HepG2 (cell line): ENCODE results near the gene ALG14. TPM values are rescaled to one million over a fixed set of nuclear protein-coding genes. Genes with fewer than 3 reads are reported as not detected.

Experiments used
- CREB1 ChIP-seq, 2 experiments: fragments of 450-650 bp in 1 of 2; IDR thresholded peaks; 2 replicates each; pipeline ENCODE4 v1.6.1; 2016 to 2017; ENCODE audit warnings: control low read depth in 1 of 2, mild to moderate bottlenecking in 1 of 2, missing compliant biosample characterization in 1 of 2, missing genetic modification characterization in 1 of 2
- MTA1 ChIP-seq: sonication (generic); formaldehyde crosslinking; IDR thresholded peaks from 2 replicates; pipeline ENCODE4 v1.4.0; 2020; ENCODE audit warnings: missing genetic modification reagents, mild to moderate bottlenecking, borderline replicate concordance
- PITX1 ChIP-seq: sonication (generic); formaldehyde crosslinking; IDR thresholded peaks from 2 replicates; pipeline ENCODE4 v1.5.1; 2020; ENCODE audit warnings: mild to moderate bottlenecking, missing genetic modification reagents
- RARG ChIP-seq: sonication (generic); formaldehyde crosslinking; IDR thresholded peaks from 2 replicates; pipeline ENCODE4 v1.4.0; 2020; ENCODE audit warnings: low read depth, mild to moderate bottlenecking, missing genetic modification reagents
- SATB2 ChIP-seq: sonication (generic); formaldehyde crosslinking; IDR thresholded peaks from 2 replicates; pipeline ENCODE4 v1.5.0; 2020; ENCODE audit warnings: missing genetic modification reagents
- TARDBP ChIP-seq: sonication (generic); formaldehyde crosslinking; IDR thresholded peaks from 2 replicates; pipeline ENCODE4 v1.8.0; 2022; ENCODE audit warnings: mild to moderate bottlenecking, missing genetic modification reagents
- THAP11 ChIP-seq: IDR thresholded peaks from 2 replicates; pipeline ENCODE4 v1.6.1; 2016; ENCODE audit warnings: missing biosample characterization, missing genetic modification reagents
- ZNF292 ChIP-seq: sonication (generic); formaldehyde crosslinking; IDR thresholded peaks from 2 replicates; pipeline ENCODE4 v1.8.1; 2022; ENCODE audit warnings: mild to moderate bottlenecking, low read depth, missing genetic modification reagents, borderline replicate concordance
- ZNF552 ChIP-seq: sonication (generic); formaldehyde crosslinking; IDR thresholded peaks from 2 replicates; pipeline ENCODE4 v1.9.0; 2022; ENCODE audit warnings: missing genetic modification reagents, mild to moderate bottlenecking, borderline replicate concordance
- ZNF841 ChIP-seq: sonication (generic); formaldehyde crosslinking; IDR thresholded peaks from 2 replicates; pipeline ENCODE4 v1.8.1; 2023; ENCODE audit warnings: missing genetic modification reagents, borderline replicate concordance
- polyA plus RNA-seq, 8 experiments: library from polyadenylated mRNA; depleted of rRNA in 3 of 8; stranded (reverse) in 7 of 8; unstranded in 1 of 8; fragments of >200 nt; fragmentation: Illumina TruSeq in 4 of 8; extraction: Trizol in 4 of 8; gene quantifications; 2 replicates each; pipeline versions ENCODE4 v1.2.1 to v1.2.3, GENCODE V29; 2011 to 2016; ENCODE audit warnings: low read depth in 4 of 8, missing spikeins in 1 of 8, mixed read lengths in 1 of 8; ENCODE audit not compliant: insufficient read depth in 1 of 8
- total RNA-seq, 5 experiments: library from RNA; depleted of rRNA; stranded (reverse); fragments of >200 nt; fragmentation: Illumina TruSeq; extraction: Trizol; gene quantifications; 2 replicates each; pipeline ENCODE4 v1.2.3, GENCODE V29; 2016; ENCODE audit warnings: low read depth in 1 of 5
- TF ChIP-seq, protein P1 (sequence below): sonication (generic); formaldehyde crosslinking; IDR thresholded peaks from 2 replicates; pipeline ENCODE4 v1.4.0; 2020; ENCODE audit warnings: missing genetic modification reagents, low read depth, mild to moderate bottlenecking, borderline replicate concordance
- TF ChIP-seq, protein P2 (sequence below): sonication (generic); formaldehyde crosslinking; IDR thresholded peaks from 2 replicates; pipeline ENCODE4 v1.5.0; 2020; ENCODE audit warnings: mild to moderate bottlenecking, missing genetic modification reagents, borderline replicate concordance
- TF ChIP-seq, protein P3 (sequence below): sonication (generic); formaldehyde crosslinking; IDR thresholded peaks from 2 replicates; pipeline ENCODE4 v1.4.0; 2020; ENCODE audit warnings: missing genetic modification reagents
- TF ChIP-seq, protein P4 (sequence below): sonication (generic); formaldehyde crosslinking; IDR thresholded peaks from 2 replicates; pipeline ENCODE4 v1.5.1; 2020; ENCODE audit warnings: missing genetic modification reagents, mild to moderate bottlenecking, borderline replicate concordance

The ALG14 gene
- total and polyA plus RNA-seq, 2 of the 13 experiments (the other 11 are each of a cell fraction or from before 2014, with no cell fraction given), result 4.5 to 12.7 TPM

DNA sequence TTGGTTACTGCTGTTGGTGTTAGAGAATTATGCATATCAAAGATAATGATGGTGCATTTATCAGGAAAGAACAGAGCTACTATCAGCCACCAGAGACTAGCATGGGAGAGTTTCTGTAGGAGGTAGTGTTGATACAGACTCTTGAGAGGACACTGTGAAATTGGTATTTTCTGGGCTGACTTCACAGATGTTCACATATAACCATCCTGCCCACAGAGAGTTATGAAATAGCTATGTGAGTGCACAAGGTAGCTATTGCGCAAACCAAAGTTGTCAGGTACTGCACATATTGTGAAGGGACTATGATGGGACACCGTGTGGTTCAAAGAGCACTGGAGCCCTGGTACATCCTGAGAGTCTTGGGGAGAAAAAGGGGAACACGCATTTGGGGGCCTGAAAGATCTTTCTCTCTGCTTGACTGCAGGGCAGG is 43.0 kb upstream of the ALG14 start (continued):
- TF ChIP-seq ZNF841 (CRISPR knock-in tag) (no peak), ZNF292 (CRISPR knock-in tag) (peak; percentile 63; the same call in 1 of the 2 replicates), ZNF552 (CRISPR knock-in tag) (0 out of 2 replicates have a peak, but pooled peaks have one; percentile 16), THAP11 (CRISPR knock-in tag) (peak; percentile 71), MTA1 (CRISPR knock-in tag) (no peak), TARDBP (CRISPR knock-in tag) (peak; percentile 39; the same call in 1 of the 2 replicates), SATB2 (CRISPR knock-in tag) (no peak), RARG (CRISPR knock-in tag) (no peak), PITX1 (CRISPR knock-in tag) (peak; percentile 60; the same call in 1 of the 2 replicates), CREB1 (IDR thresholded peaks at IDR 0.05) (no peak), CREB1 (CRISPR knock-in tag; IDR thresholded peaks at IDR 0.05) (peak; percentile 58; the same call in 1 of the 2 replicates)
- TF ChIP-seq, protein P1, sequence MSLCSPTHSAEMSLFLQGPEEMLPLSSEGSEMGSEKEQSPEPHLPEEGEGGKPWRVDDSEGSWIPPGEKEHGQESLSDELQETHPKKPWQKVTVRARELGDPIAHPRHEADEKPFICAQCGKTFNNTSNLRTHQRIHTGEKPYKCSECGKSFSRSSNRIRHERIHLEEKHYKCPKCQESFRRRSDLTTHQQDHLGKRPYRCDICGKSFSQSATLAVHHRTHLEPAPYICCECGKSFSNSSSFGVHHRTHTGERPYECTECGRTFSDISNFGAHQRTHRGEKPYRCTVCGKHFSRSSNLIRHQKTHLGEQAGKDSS (CRISPR knock-in tag), result peak; percentile 59; the same call in 1 of the 2 replicates
- TF ChIP-seq, protein P2, sequence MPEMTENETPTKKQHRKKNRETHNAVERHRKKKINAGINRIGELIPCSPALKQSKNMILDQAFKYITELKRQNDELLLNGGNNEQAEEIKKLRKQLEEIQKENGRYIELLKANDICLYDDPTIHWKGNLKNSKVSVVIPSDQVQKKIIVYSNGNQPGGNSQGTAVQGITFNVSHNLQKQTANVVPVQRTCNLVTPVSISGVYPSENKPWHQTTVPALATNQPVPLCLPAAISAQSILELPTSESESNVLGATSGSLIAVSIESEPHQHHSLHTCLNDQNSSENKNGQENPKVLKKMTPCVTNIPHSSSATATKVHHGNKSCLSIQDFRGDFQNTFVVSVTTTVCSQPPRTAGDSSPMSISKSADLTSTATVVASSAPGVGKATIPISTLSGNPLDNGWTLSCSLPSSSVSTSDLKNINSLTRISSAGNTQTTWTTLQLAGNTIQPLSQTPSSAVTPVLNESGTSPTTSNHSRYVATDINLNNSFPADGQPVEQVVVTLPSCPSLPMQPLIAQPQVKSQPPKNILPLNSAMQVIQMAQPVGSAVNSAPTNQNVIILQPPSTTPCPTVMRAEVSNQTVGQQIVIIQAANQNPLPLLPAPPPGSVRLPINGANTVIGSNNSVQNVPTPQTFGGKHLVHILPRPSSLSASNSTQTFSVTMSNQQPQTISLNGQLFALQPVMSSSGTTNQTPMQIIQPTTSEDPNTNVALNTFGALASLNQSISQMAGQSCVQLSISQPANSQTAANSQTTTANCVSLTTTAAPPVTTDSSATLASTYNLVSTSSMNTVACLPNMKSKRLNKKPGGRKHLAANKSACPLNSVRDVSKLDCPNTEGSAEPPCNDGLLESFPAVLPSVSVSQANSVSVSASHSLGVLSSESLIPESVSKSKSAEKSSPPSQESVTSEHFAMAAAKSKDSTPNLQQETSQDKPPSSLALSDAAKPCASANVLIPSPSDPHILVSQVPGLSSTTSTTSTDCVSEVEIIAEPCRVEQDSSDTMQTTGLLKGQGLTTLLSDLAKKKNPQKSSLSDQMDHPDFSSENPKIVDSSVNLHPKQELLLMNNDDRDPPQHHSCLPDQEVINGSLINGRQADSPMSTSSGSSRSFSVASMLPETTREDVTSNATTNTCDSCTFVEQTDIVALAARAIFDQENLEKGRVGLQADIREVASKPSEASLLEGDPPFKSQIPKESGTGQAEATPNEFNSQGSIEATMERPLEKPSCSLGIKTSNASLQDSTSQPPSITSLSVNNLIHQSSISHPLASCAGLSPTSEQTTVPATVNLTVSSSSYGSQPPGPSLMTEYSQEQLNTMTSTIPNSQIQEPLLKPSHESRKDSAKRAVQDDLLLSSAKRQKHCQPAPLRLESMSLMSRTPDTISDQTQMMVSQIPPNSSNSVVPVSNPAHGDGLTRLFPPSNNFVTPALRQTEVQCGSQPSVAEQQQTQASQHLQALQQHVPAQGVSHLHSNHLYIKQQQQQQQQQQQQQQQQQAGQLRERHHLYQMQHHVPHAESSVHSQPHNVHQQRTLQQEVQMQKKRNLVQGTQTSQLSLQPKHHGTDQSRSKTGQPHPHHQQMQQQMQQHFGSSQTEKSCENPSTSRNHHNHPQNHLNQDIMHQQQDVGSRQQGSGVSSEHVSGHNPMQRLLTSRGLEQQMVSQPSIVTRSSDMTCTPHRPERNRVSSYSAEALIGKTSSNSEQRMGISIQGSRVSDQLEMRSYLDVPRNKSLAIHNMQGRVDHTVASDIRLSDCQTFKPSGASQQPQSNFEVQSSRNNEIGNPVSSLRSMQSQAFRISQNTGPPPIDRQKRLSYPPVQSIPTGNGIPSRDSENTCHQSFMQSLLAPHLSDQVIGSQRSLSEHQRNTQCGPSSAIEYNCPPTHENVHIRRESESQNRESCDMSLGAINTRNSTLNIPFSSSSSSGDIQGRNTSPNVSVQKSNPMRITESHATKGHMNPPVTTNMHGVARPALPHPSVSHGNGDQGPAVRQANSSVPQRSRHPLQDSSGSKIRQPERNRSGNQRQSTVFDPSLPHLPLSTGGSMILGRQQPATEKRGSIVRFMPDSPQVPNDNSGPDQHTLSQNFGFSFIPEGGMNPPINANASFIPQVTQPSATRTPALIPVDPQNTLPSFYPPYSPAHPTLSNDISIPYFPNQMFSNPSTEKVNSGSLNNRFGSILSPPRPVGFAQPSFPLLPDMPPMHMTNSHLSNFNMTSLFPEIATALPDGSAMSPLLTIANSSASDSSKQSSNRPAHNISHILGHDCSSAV (CRISPR knock-in tag), result no peak
- TF ChIP-seq, protein P3, sequence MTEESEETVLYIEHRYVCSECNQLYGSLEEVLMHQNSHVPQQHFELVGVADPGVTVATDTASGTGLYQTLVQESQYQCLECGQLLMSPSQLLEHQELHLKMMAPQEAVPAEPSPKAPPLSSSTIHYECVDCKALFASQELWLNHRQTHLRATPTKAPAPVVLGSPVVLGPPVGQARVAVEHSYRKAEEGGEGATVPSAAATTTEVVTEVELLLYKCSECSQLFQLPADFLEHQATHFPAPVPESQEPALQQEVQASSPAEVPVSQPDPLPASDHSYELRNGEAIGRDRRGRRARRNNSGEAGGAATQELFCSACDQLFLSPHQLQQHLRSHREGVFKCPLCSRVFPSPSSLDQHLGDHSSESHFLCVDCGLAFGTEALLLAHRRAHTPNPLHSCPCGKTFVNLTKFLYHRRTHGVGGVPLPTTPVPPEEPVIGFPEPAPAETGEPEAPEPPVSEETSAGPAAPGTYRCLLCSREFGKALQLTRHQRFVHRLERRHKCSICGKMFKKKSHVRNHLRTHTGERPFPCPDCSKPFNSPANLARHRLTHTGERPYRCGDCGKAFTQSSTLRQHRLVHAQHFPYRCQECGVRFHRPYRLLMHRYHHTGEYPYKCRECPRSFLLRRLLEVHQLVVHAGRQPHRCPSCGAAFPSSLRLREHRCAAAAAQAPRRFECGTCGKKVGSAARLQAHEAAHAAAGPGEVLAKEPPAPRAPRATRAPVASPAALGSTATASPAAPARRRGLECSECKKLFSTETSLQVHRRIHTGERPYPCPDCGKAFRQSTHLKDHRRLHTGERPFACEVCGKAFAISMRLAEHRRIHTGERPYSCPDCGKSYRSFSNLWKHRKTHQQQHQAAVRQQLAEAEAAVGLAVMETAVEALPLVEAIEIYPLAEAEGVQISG (CRISPR knock-in tag), result 0 out of 2 replicates have a peak, but pooled peaks have one; percentile 16
- TF ChIP-seq, protein P4, sequence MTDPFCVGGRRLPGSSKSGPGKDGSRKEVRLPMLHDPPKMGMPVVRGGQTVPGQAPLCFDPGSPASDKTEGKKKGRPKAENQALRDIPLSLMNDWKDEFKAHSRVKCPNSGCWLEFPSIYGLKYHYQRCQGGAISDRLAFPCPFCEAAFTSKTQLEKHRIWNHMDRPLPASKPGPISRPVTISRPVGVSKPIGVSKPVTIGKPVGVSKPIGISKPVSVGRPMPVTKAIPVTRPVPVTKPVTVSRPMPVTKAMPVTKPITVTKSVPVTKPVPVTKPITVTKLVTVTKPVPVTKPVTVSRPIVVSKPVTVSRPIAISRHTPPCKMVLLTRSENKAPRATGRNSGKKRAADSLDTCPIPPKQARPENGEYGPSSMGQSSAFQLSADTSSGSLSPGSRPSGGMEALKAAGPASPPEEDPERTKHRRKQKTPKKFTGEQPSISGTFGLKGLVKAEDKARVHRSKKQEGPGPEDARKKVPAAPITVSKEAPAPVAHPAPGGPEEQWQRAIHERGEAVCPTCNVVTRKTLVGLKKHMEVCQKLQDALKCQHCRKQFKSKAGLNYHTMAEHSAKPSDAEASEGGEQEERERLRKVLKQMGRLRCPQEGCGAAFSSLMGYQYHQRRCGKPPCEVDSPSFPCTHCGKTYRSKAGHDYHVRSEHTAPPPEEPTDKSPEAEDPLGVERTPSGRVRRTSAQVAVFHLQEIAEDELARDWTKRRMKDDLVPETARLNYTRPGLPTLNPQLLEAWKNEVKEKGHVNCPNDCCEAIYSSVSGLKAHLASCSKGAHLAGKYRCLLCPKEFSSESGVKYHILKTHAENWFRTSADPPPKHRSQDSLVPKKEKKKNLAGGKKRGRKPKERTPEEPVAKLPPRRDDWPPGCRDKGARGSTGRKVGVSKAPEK, result 0 out of 2 replicates have a peak, but pooled peaks have one; percentile 41
